ENCODE data around the gene SIM2.
A peak's percentile ranks its signal among the peaks of the same experiment; 100 is the strongest.

Gene SIM2, protein sequence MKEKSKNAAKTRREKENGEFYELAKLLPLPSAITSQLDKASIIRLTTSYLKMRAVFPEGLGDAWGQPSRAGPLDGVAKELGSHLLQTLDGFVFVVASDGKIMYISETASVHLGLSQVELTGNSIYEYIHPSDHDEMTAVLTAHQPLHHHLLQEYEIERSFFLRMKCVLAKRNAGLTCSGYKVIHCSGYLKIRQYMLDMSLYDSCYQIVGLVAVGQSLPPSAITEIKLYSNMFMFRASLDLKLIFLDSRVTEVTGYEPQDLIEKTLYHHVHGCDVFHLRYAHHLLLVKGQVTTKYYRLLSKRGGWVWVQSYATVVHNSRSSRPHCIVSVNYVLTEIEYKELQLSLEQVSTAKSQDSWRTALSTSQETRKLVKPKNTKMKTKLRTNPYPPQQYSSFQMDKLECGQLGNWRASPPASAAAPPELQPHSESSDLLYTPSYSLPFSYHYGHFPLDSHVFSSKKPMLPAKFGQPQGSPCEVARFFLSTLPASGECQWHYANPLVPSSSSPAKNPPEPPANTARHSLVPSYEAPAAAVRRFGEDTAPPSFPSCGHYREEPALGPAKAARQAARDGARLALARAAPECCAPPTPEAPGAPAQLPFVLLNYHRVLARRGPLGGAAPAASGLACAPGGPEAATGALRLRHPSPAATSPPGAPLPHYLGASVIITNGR

DNA sequence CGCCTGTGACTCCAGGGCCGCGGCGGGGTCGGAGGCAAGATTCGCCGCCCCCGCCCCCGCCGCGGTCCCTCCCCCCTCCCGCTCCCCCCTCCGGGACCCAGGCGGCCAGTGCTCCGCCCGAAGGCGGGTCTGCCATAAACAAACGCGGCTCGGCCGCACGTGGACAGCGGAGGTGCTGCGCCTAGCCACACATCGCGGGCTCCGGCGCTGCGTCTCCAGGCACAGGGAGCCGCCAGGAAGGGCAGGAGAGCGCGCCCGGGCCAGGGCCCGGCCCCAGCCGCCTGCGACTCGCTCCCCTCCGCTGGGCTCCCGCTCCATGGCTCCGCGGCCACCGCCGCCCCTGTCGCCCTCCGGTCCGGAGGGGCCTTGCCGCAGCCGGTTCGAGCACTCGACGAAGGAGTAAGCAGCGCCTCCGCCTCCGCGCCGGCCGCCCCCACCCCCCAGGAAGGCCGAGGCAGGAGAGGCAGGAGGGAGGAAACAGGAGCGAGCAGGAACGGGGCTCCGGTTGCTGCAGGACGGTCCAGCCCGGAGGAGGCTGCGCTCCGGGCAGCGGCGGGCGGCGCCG is at the start of gene SIM2:
Gene SIM2, plus strand, starts transcription at position 135 of the 565 bp plus-strand sequence. CDS start 632 bp downstream, outside the sequence.
- peak within 1 kb of the TSS; percentile 81 for H3K9ac ChIP-seq (ENCODE audit: low read depth, low read length)

DNA sequence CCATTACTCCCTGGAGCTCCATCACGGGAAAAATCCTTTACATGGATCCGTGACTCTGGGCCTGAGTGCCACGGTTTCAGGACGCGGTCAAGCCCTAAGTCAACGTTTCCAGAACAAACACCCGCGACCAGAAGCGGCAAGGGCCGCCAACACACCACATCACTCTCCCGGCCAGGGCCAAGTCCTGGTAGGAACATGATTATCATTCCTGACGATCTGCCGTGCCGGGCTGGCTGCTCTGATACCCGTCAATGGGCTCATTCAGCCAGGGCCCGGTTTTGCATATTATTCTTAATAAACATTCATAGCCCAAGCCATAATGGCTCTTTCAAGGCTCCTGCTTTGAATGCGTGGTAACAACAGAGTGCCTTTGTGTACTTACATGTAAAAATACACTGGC is 44.6 kb upstream of the SIM2 start:
- no peak overlapping the region for H3K4me3 ChIP-seq (ENCODE audit: low read depth in 1 of 2, low read length in 2 of 2)
- no peak for ATAC-seq (ENCODE audit: insufficient read depth, low read depth)
- no peak overlapping the region for H3K4me2 ChIP-seq (ENCODE audit: insufficient read depth, low read length)
- H3K4me1 ChIP-seq (ENCODE audit: insufficient read depth, low read length) = no peaks in the 10 kb centered on the region
- no peak overlapping the region for H3K9ac ChIP-seq (ENCODE audit: low read depth, low read length)
- H3K79me2 ChIP-seq (ENCODE audit: insufficient read depth, low read length) = no peaks in the 10 kb centered on the region
- H3K9me3 ChIP-seq (ENCODE audit: insufficient read depth, low read length, severe bottlenecking) = no peaks in the 10 kb centered on the region
- H2AFZ ChIP-seq (ENCODE audit: low read depth, low read length) = no peak overlapping the region
- no peaks in the 10 kb centered on the region for H3K27me3 ChIP-seq (ENCODE audit: insufficient read depth, low read length, poor library complexity)
- H3K27ac ChIP-seq (ENCODE audit: low read length) = no peak overlapping the region
- no peaks in the 10 kb centered on the region for H4K20me1 ChIP-seq (ENCODE audit: insufficient read depth, low read length)
- TF ChIP-seq EZH2 (IDR thresholded peaks at IDR 0.05; ENCODE audit: borderline replicate concordance, low read depth, low read length, severe bottlenecking) = no peak
- TF ChIP-seq, protein P1, sequence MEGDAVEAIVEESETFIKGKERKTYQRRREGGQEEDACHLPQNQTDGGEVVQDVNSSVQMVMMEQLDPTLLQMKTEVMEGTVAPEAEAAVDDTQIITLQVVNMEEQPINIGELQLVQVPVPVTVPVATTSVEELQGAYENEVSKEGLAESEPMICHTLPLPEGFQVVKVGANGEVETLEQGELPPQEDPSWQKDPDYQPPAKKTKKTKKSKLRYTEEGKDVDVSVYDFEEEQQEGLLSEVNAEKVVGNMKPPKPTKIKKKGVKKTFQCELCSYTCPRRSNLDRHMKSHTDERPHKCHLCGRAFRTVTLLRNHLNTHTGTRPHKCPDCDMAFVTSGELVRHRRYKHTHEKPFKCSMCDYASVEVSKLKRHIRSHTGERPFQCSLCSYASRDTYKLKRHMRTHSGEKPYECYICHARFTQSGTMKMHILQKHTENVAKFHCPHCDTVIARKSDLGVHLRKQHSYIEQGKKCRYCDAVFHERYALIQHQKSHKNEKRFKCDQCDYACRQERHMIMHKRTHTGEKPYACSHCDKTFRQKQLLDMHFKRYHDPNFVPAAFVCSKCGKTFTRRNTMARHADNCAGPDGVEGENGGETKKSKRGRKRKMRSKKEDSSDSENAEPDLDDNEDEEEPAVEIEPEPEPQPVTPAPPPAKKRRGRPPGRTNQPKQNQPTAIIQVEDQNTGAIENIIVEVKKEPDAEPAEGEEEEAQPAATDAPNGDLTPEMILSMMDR (IDR thresholded peaks at IDR 0.05; ENCODE audit: borderline replicate concordance, extremely low read depth, low read length, poor library complexity, severe bottlenecking) = no peak
- H3K36me3 ChIP-seq (ENCODE audit: insufficient read depth, low read length) = no peaks in the 10 kb centered on the region
- DNase-seq = no peak

More for the DNA sequence above, at the start of gene SIM2:
- Histone ChIP-seq H3K9me3 (ENCODE audit: insufficient read depth, low read length, severe bottlenecking) (peaks cover 5% of the 10 kb centered on the region), H3K4me1 (ENCODE audit: insufficient read depth, low read length) (peaks cover 31% of the 10 kb centered on the region), H3K27ac (ENCODE audit: low read length) (peak within 1 kb of the TSS; percentile 86), H3K27me3 (ENCODE audit: insufficient read depth, low read length, poor library complexity) (no peaks in the 10 kb centered on the region), H3K4me2 (ENCODE audit: insufficient read depth, low read length) (peak within 1 kb of the TSS; percentile 68), H4K20me1 (ENCODE audit: insufficient read depth, low read length) (no peaks in the 10 kb centered on the region), H2AFZ (ENCODE audit: low read depth, low read length) (peak within 1 kb of the TSS; percentile 75), H3K79me2 (ENCODE audit: insufficient read depth, low read length) (peaks cover 35% of the 10 kb centered on the region), H3K4me3 (ENCODE audit: low read depth in 1 of 2, low read length in 2 of 2) (peak within 1 kb of the TSS in 1 of 2 experiments; percentile 73; a peak in 2 of 4 replicates), H3K36me3 (ENCODE audit: insufficient read depth, low read length) (no peaks in the 10 kb centered on the region)
- TF ChIP-seq EZH2 (IDR thresholded peaks at IDR 0.05; ENCODE audit: borderline replicate concordance, low read depth, low read length, severe bottlenecking) = no peak
- TF ChIP-seq, protein P1 (IDR thresholded peaks at IDR 0.05; ENCODE audit: borderline replicate concordance, extremely low read depth, low read length, poor library complexity, severe bottlenecking) = no peak
- ATAC-seq (ENCODE audit: insufficient read depth, low read depth) (no peak), DNase-seq (no peak)

DNA sequence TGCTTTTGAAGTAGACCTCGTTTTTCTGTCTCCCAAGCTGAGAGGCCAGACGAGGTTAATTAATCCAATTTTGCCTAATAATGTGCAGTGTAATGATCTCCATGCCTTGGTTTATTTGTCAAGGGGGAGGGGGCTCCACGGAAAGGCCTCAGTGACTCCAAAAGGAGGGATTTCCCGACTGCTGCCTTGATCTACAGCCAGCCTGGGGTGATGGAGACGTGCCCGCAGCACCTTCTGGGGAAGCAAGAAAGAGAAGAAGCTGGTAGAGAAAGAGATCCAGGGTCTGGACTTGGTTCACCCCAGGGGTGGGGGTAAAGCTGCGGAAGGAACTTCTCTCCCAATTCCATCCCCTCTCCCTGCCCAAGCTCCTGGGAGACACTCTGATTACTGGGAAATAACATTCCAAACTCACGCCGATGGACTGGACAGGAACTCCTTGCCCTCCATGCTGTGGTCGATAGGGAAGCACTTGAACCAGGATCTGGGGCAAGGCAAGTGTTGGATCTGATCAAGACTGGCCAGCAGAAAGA is 44.1 kb upstream of the SIM2 start:
- Histone ChIP-seq H3K4me3 (ENCODE audit: low read depth in 1 of 2, low read length in 2 of 2) (no peak overlapping the region), H4K20me1 (ENCODE audit: insufficient read depth, low read length) (no peaks in the 10 kb centered on the region), H3K4me2 (ENCODE audit: insufficient read depth, low read length) (no peak overlapping the region), H3K9ac (ENCODE audit: low read depth, low read length) (no peak overlapping the region), H3K9me3 (ENCODE audit: insufficient read depth, low read length, severe bottlenecking) (no peaks in the 10 kb centered on the region), H2AFZ (ENCODE audit: low read depth, low read length) (no peak overlapping the region), H3K79me2 (ENCODE audit: insufficient read depth, low read length) (no peaks in the 10 kb centered on the region), H3K4me1 (ENCODE audit: insufficient read depth, low read length) (no peaks in the 10 kb centered on the region), H3K27ac (ENCODE audit: low read length) (no peak overlapping the region), H3K36me3 (ENCODE audit: insufficient read depth, low read length) (no peaks in the 10 kb centered on the region), H3K27me3 (ENCODE audit: insufficient read depth, low read length, poor library complexity) (no peaks in the 10 kb centered on the region)
- DNase-seq (no peak), ATAC-seq (ENCODE audit: insufficient read depth, low read depth) (no peak)
- TF ChIP-seq, protein P1 (IDR thresholded peaks at IDR 0.05; ENCODE audit: borderline replicate concordance, extremely low read depth, low read length, poor library complexity, severe bottlenecking) = no peak
- no peak for TF ChIP-seq EZH2 (IDR thresholded peaks at IDR 0.05; ENCODE audit: borderline replicate concordance, low read depth, low read length, severe bottlenecking)

Measured in DND-41 (cell line).